Mesendoderm (in vitro differentiated cells): ENCODE data around the gene TLX1.

ENCODE experiments used
- DNase-seq: peaks from one replicate; pipeline ENCODE4 v3.0.0; 2013
- H2AK5ac ChIP-seq: 2 replicates; pipeline ENCODE4 v1.6.1; 2013; ENCODE audit warnings: low read length, inconsistent platforms
- H2BK120ac ChIP-seq: 2 replicates; pipeline ENCODE4 v1.6.1; 2013; ENCODE audit warnings: low read depth, mild to moderate bottlenecking, low read length, moderate library complexity, mixed read lengths
- H2BK15ac ChIP-seq: replicated peaks from 2 replicates; pipeline ENCODE4 v1.6.1; 2013; ENCODE audit warnings: low read depth, mild to moderate bottlenecking, moderate library complexity
- H2BK5ac ChIP-seq: 2 replicates; pipeline ENCODE4 v1.6.1; 2013; ENCODE audit warnings: low read length, inconsistent platforms
- H3K18ac ChIP-seq: 2 replicates; pipeline ENCODE4 v1.6.1; 2013; ENCODE audit warnings: mild to moderate bottlenecking, low read length, mixed read lengths
- H3K23ac ChIP-seq: one replicate; pipeline ENCODE4 v1.6.1; 2013; ENCODE audit warnings: low read length
- H3K27ac ChIP-seq: 2 replicates; pipeline ENCODE4 v1.5.1; 2013; ENCODE audit warnings: low read depth, mild to moderate bottlenecking, inconsistent platforms, low read length, moderate library complexity
- H3K27me3 ChIP-seq: 2 replicates; pipeline ENCODE4 v1.6.1; 2013; ENCODE audit warnings: low read length, control low read depth, mild to moderate bottlenecking, inconsistent platforms; ENCODE audit not compliant: insufficient read depth, poor library complexity
- H3K36me3 ChIP-seq: 2 replicates; pipeline ENCODE4 v1.6.1; 2013; ENCODE audit warnings: low read length, inconsistent platforms; ENCODE audit not compliant: control insufficient read depth, insufficient read depth
- H3K4ac ChIP-seq: one replicate; pipeline ENCODE4 v1.6.1; 2013; ENCODE audit warnings: low read depth, mild to moderate bottlenecking, low read length, moderate library complexity
- H3K4me1 ChIP-seq: 2 replicates; pipeline ENCODE4 v1.6.1; 2013; ENCODE audit warnings: low read depth, low read length, inconsistent platforms; ENCODE audit not compliant: control insufficient read depth
- H3K4me2 ChIP-seq: 2 replicates; pipeline ENCODE4 v1.6.1; 2013; ENCODE audit warnings: low read length
- H3K4me3 ChIP-seq: 2 replicates; pipeline ENCODE4 v1.5.1; 2013; ENCODE audit warnings: mild to moderate bottlenecking, low read length
- H3K56ac ChIP-seq: one replicate; pipeline ENCODE4 v1.6.1; 2013; ENCODE audit warnings: low read length
- H3K79me1 ChIP-seq: 2 replicates; pipeline ENCODE4 v1.6.1; 2013; ENCODE audit warnings: low read length, inconsistent platforms
- H3K79me2 ChIP-seq: 2 replicates; pipeline ENCODE4 v1.6.1; 2013; ENCODE audit warnings: mild to moderate bottlenecking, low read length; ENCODE audit not compliant: control insufficient read depth, insufficient read depth
- H3K9ac ChIP-seq: 2 replicates; pipeline ENCODE4 v1.6.1; 2013; ENCODE audit warnings: low read length, inconsistent platforms
- H4K5ac ChIP-seq: one replicate; pipeline ENCODE4 v1.6.1; 2013; ENCODE audit warnings: low read length
- H4K8ac ChIP-seq: one replicate; pipeline ENCODE4 v1.6.1; 2013; ENCODE audit warnings: low read depth, mild to moderate bottlenecking, control low read depth, low read length, moderate library complexity
- WGBS: extraction: QIAGEN DNeasy Blood & Tissue Kit; methylation state at CpG from one replicate; pipeline ENCODE4 v1.1.7; 2013; ENCODE audit warnings: low lambda C conversion rate, missing lambda C conversion rate; ENCODE audit not compliant: insufficient coverage; ENCODE audit errors: extremely low coverage; 5-methylcytosine and 5-hydroxymethylcytosine counted together

Gene TLX1

DNA sequence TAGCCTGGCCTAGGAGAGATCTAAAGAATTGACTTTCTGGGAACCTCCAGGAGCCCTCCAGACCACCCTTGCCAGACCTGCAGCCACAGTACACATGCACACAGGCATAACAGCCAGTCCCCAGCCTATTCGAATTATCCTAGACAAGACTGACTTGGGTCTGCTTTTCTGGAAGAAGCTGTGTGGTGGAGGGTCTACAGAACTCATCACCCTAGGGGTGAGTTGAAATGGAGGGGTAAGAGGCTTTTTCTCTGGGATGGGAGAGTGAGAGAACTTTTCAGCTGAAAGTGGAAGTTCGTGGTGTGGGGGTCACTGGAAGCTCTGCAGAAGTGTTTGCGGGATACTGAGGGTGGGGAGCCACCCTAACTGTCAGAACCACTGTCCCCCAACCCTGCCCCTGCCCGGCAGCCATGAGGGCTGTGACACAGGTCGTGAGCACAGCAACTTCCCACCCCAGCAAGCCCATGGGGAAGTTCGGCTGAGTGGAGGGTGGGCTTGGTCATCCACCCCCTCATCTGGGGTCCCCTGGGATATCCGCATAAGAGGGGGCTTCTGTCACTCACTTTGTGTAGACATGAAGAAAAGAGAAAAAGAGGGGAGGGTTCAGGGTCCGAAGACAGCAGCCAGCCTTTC, 7.8 kb downstream of the TLX1 start:
- H3K23ac ChIP-seq, result peak overlapping the region; percentile 50
- no peak overlapping the region for H2BK5ac ChIP-seq
- no CpG with 5 or more reads among the region's 8 CpGs for WGBS
- no peaks in the 10 kb centered on the region for H3K79me1 ChIP-seq
- no peak overlapping the region for H3K18ac ChIP-seq
- H3K4me2 ChIP-seq, result no peak overlapping the region
- H4K5ac ChIP-seq, result no peak overlapping the region
- no peak overlapping the region for H3K4ac ChIP-seq
- H3K79me2 ChIP-seq, result no peaks in the 10 kb centered on the region
- no peak overlapping the region for H2BK120ac ChIP-seq
- H2BK15ac ChIP-seq, result no peak overlapping the region
- no peak overlapping the region for H3K27ac ChIP-seq
- no peak overlapping the region for H4K8ac ChIP-seq
- peaks cover 85% of the 10 kb centered on the region for H3K27me3 ChIP-seq
- H3K36me3 ChIP-seq, result no peaks in the 10 kb centered on the region
- H3K4me1 ChIP-seq, result no peaks in the 10 kb centered on the region
- H3K56ac ChIP-seq, result no peak overlapping the region
- DNase-seq, result no peak
- no peak overlapping the region for H2AK5ac ChIP-seq
- no peak overlapping the region for H3K9ac ChIP-seq
- no peak overlapping the region for H3K4me3 ChIP-seq

GRCh38 chr10:101139421-101139911, 8.4 kb downstream of the TLX1 start:
- WGBS, result no CpG with 5 or more reads among the region's 30 CpGs
- H3K4me3 ChIP-seq, result no peak overlapping the region
- H3K79me1 ChIP-seq, result no peaks in the 10 kb centered on the region
- H3K36me3 ChIP-seq, result no peaks in the 10 kb centered on the region
- H4K5ac ChIP-seq, result no peak overlapping the region
- no peak overlapping the region for H3K56ac ChIP-seq
- H2BK5ac ChIP-seq, result no peak overlapping the region
- H3K27ac ChIP-seq, result no peak overlapping the region
- H3K4ac ChIP-seq, result no peak overlapping the region
- H3K23ac ChIP-seq, result peak overlapping the region; percentile 50
- no peaks in the 10 kb centered on the region for H3K4me1 ChIP-seq
- no peak overlapping the region for H2BK15ac ChIP-seq
- no peaks in the 10 kb centered on the region for H3K79me2 ChIP-seq
- H3K9ac ChIP-seq, result no peak overlapping the region
- peak; percentile 86 for DNase-seq
- no peak overlapping the region for H3K18ac ChIP-seq
- H2BK120ac ChIP-seq, result no peak overlapping the region
- no peak overlapping the region for H3K4me2 ChIP-seq
- no peak overlapping the region for H4K8ac ChIP-seq
- no peak overlapping the region for H2AK5ac ChIP-seq
- peaks cover 84% of the 10 kb centered on the region for H3K27me3 ChIP-seq

GRCh38 chr10:101140084-101140949, 9.2 kb downstream of the TLX1 start:
- Histone ChIP-seq H3K4ac (no peak overlapping the region), H2BK5ac (no peak overlapping the region), H4K5ac (no peak overlapping the region), H2BK15ac (no peak overlapping the region), H3K9ac (no peak overlapping the region), H3K4me3 (no peak overlapping the region), H3K56ac (peak overlapping the region; percentile 8), H3K4me2 (peak overlapping the region; percentile 13), H3K27ac (no peak overlapping the region), H3K79me2 (no peaks in the 10 kb centered on the region), H3K4me1 (no peaks in the 10 kb centered on the region), H3K36me3 (no peaks in the 10 kb centered on the region), H3K79me1 (no peaks in the 10 kb centered on the region), H3K18ac (no peak overlapping the region), H3K23ac (no peak overlapping the region), H2AK5ac (no peak overlapping the region), H2BK120ac (no peak overlapping the region), H4K8ac (no peak overlapping the region), H3K27me3 (peaks cover 84% of the 10 kb centered on the region)
- DNase-seq, result no peak
- WGBS, result no CpG with 5 or more reads among the region's 65 CpGs

- Histone ChIP-seq H3K36me3 (no peaks in the 10 kb centered on the region), H3K23ac (no peak overlapping the region), H4K5ac (no peak overlapping the region), H2BK5ac (no peak overlapping the region), H3K4me3 (no peak overlapping the region), H2BK15ac (no peak overlapping the region), H3K56ac (no peak overlapping the region), H3K27ac (no peak overlapping the region), H3K79me2 (no peaks in the 10 kb centered on the region), H3K79me1 (no peaks in the 10 kb centered on the region), H3K4ac (no peak overlapping the region), H4K8ac (no peak overlapping the region), H2BK120ac (no peak overlapping the region), H3K9ac (no peak overlapping the region), H3K18ac (no peak overlapping the region), H3K4me1 (no peaks in the 10 kb centered on the region), H2AK5ac (no peak overlapping the region), H3K4me2 (no peak overlapping the region), H3K27me3 (peaks cover 84% of the 10 kb centered on the region)
- no peak for DNase-seq
- no CpG with 5 or more reads among the region's 8 CpGs for WGBS
Measured at GRCh38 chr10:101140950-101141615, 10.0 kb downstream of the TLX1 start.

- DNase-seq, result peak; percentile 86
- H3K79me2 ChIP-seq, result no peaks in the 10 kb centered on the region
- peak overlapping the region; percentile 62 for H3K56ac ChIP-seq
- H3K4me2 ChIP-seq, result no peak overlapping the region
- H3K79me1 ChIP-seq, result no peaks in the 10 kb centered on the region
- no peak overlapping the region for H2BK120ac ChIP-seq
- no peak overlapping the region for H3K23ac ChIP-seq
- H3K18ac ChIP-seq, result no peak overlapping the region
- H3K4me3 ChIP-seq, result no peak overlapping the region
- H3K36me3 ChIP-seq, result no peaks in the 10 kb centered on the region
- H3K4me1 ChIP-seq, result no peaks in the 10 kb centered on the region
- WGBS, result no CpG with 5 or more reads among the region's 21 CpGs
- H3K27ac ChIP-seq, result no peak overlapping the region
- no peak overlapping the region for H3K4ac ChIP-seq
- no peak overlapping the region for H2BK5ac ChIP-seq
- no peak overlapping the region for H3K9ac ChIP-seq
- H2BK15ac ChIP-seq, result no peak overlapping the region
- H4K8ac ChIP-seq, result no peak overlapping the region
- H2AK5ac ChIP-seq, result no peak overlapping the region
- peaks cover 84% of the 10 kb centered on the region for H3K27me3 ChIP-seq
- H4K5ac ChIP-seq, result no peak overlapping the region
Measured at GRCh38 chr10:101141616-101142532, 10.8 kb downstream of the TLX1 start.
